Upper lobe of left lung (tissue), 4 donors: Measurements from ENCODE around the gene SMAD2.

Experiments used
- POLR2A ChIP-seq, 4 donors: fragments of 450-650 bp; IDR thresholded peaks; one replicate each; pipeline ENCODE4 v1.5.1; 2016 to 2017; ENCODE audit warnings: antibody characterized with exemption in 4 of 4, mild to moderate bottlenecking in 2 of 4
- TF ChIP-seq, protein P1 (sequence below), 6 experiments: fragments of 450-650 bp in 4 of 6; fragments of 200-600 bp in 2 of 6; sonication (generic) in 2 of 6; IDR thresholded peaks; one replicate each; pipeline ENCODE4 v1.5.1; 2016 to 2019; ENCODE audit warnings: antibody characterized with exemption in 6 of 6

DNA sequence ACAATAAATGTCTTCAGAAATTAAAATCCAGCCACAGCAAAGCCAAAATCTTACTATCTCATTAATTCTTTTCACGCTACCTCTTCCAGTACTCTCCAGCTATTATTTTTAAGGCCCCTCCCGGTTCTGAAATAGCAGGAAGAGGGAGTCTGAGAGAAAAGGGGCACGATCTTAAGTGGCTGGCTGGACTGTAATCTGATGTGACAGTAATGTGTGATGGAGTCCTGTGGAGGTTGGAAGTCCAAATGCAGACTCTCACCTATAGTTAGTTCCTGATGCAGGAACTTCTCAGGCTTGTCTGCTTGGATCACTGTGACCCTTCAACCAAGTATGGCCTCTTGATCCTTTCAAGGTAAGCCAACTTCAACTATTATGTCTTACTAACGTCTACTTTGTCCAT lies 43.2 kb downstream of the SMAD2 start:
- TF ChIP-seq, protein P1, sequence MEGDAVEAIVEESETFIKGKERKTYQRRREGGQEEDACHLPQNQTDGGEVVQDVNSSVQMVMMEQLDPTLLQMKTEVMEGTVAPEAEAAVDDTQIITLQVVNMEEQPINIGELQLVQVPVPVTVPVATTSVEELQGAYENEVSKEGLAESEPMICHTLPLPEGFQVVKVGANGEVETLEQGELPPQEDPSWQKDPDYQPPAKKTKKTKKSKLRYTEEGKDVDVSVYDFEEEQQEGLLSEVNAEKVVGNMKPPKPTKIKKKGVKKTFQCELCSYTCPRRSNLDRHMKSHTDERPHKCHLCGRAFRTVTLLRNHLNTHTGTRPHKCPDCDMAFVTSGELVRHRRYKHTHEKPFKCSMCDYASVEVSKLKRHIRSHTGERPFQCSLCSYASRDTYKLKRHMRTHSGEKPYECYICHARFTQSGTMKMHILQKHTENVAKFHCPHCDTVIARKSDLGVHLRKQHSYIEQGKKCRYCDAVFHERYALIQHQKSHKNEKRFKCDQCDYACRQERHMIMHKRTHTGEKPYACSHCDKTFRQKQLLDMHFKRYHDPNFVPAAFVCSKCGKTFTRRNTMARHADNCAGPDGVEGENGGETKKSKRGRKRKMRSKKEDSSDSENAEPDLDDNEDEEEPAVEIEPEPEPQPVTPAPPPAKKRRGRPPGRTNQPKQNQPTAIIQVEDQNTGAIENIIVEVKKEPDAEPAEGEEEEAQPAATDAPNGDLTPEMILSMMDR (IDR thresholded peaks at IDR 0.05), result no peak
- no peak for TF ChIP-seq POLR2A (IDR thresholded peaks at IDR 0.05)
